Measurements from ENCODE around the gene ING4.

ING4 gene

GRCh38 chr12:6604259-6605029 lies 58.5 kb downstream of the ING4 start:
- H3K27ac ChIP-seq, result peak overlapping the region; percentile 100

GRCh38 chr12:6603095-6603567 lies 59.8 kb downstream of the ING4 start:
- TF ChIP-seq, protein P1, sequence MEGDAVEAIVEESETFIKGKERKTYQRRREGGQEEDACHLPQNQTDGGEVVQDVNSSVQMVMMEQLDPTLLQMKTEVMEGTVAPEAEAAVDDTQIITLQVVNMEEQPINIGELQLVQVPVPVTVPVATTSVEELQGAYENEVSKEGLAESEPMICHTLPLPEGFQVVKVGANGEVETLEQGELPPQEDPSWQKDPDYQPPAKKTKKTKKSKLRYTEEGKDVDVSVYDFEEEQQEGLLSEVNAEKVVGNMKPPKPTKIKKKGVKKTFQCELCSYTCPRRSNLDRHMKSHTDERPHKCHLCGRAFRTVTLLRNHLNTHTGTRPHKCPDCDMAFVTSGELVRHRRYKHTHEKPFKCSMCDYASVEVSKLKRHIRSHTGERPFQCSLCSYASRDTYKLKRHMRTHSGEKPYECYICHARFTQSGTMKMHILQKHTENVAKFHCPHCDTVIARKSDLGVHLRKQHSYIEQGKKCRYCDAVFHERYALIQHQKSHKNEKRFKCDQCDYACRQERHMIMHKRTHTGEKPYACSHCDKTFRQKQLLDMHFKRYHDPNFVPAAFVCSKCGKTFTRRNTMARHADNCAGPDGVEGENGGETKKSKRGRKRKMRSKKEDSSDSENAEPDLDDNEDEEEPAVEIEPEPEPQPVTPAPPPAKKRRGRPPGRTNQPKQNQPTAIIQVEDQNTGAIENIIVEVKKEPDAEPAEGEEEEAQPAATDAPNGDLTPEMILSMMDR (IDR thresholded peaks at IDR 0.05), result no peak
- TF ChIP-seq ZFX (IDR thresholded peaks at IDR 0.05; ENCODE audit: borderline replicate concordance), result no peak
- H3K27ac ChIP-seq, result peak overlapping the region; percentile 20; the same call in 1 of the 2 replicates

More at GRCh38 chr12:6604259-6605029, 58.5 kb downstream of the ING4 start:
- TF ChIP-seq, protein P1 (IDR thresholded peaks at IDR 0.05), result no peak
- TF ChIP-seq ZFX (IDR thresholded peaks at IDR 0.05; ENCODE audit: borderline replicate concordance), result no peak

GRCh38 chr12:6602526-6602925 lies 60.4 kb downstream of the ING4 start:
- TF ChIP-seq, protein P1 (IDR thresholded peaks at IDR 0.05), result no peak
- no peak for TF ChIP-seq ZFX (IDR thresholded peaks at IDR 0.05; ENCODE audit: borderline replicate concordance)
- peak overlapping the region; percentile 20; the same call in 1 of the 2 replicates for H3K27ac ChIP-seq

Measured in 22Rv1 (cell line).